Lower lobe of right lung (tissue), 2 donors: ENCODE data around the gene ASB16. TPM values are rescaled to one million over a fixed set of nuclear protein-coding genes. Genes with fewer than 3 reads are reported as not detected.
"Not testable (repeated sequence)": the region's sequence is repeated elsewhere in the genome, so short reads cannot be mapped to it uniquely, and the experiment has no call there.

Experiments
- ATAC-seq, 2 donors: fragments of 200-7000 bp; cut with Tn5 transposase; one replicate each; pipeline ENCODE4 v1.9.1; 2020 to 2022; ENCODE audit warnings: mild to moderate bottlenecking in 2 of 2, moderate library complexity in 2 of 2
- DNase-seq: peaks from one replicate; pipeline ENCODE4 v3.0.0-alpha.2; 2020
- H3K27ac ChIP-seq: fragments of 200-600 bp; one replicate; pipeline ENCODE4 v1.8.0; 2022
- H3K27me3 ChIP-seq: fragments of 200-600 bp; one replicate; pipeline ENCODE4 v1.8.0; 2022; ENCODE audit warnings: low read depth
- H3K36me3 ChIP-seq: fragments of 200-600 bp; one replicate; pipeline ENCODE4 v1.8.0; 2022; ENCODE audit warnings: mild to moderate bottlenecking
- H3K4me1 ChIP-seq: fragments of 200-600 bp; one replicate; pipeline ENCODE4 v1.8.0; 2022
- H3K4me3 ChIP-seq: fragments of 200-600 bp; one replicate; pipeline ENCODE4 v1.8.0; 2022; ENCODE audit warnings: mild to moderate bottlenecking
- H3K9me3 ChIP-seq: fragments of 200-600 bp; one replicate; pipeline ENCODE4 v1.8.0; 2022
- intact Hi-C: fragments of 100-400 bp; cut with DNase I; formaldehyde crosslinking; loops from one replicate; pipeline ENCODE4 v1.11.0; 2022
- total RNA-seq: library from RNA; stranded (reverse); fragmentation: NEBNext Ultra II Directional; extraction: Animal tissue kit (Norgen Biotek cat#: 25700); gene quantifications from one replicate; pipeline ENCODE4 v1.2.1, GENCODE V29; 2021
- TF ChIP-seq, protein P1 (sequence below): fragments of 200-600 bp; IDR thresholded peaks from one replicate; pipeline ENCODE4 v1.8.0; 2022; ENCODE audit warnings: antibody characterized with exemption, mild to moderate bottlenecking
- donor health status: DM: no; HTN: yes; CAD: no; lungs with severe emphysema.

The ASB16 gene
- total RNA-seq, 1 donor from 2014 or later: not detected

DNA sequence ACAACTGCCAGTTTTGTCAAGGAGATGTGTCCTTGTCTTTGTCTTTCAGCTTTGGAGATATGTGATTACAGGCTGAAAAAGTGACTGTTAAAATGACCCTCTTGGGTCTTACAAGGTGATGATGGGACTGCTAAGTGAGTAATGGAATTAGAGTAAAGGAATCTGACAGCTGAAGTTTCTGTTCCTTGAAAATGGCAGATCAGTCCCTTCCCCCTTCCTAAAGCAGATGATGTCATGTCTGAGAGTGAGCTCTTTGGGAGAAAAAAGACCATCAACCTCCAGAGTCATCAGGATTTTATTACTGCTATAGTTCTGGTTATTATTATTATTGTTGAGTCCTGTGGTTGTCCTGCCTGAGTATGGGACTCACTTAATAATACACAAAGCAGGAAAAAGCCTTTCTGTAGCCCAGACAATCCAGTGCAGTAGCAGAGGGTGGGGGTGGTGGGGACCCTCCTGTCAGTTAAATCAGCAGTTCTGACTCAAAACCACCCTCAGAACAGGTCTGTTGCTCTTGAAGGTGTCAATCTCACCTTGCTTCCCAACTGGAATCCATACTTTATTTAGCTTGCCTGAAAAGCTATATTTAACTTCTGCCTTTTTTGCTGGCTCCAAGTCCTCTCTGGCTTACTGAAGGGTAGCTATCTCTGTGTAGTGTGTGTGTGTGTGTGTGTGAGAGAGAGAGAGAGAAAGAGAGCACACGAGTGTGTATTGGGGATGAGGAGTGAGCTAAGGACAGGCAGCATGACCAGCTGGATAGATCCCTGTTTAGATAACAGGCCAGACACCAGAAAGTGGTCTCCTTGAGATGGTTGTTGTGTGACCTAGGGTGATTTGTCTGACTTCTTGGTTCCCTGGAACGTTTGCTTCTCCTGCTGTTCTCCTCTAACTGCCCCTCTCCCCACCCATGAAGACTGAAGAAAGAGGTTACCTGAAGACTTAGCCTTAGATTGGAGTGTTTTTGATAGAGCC lies 23.8 kb upstream of the ASB16 start:
- Histone ChIP-seq H3K4me1 (peaks cover 4% of the 10 kb centered on the region), H3K27me3 (no peaks in the 10 kb centered on the region), H3K27ac (no peak overlapping the region), H3K4me3 (no peak overlapping the region), H3K9me3 (no peaks in the 10 kb centered on the region), H3K36me3 (no peaks in the 10 kb centered on the region)
- DNase-seq: no peak
- TF ChIP-seq, protein P1, sequence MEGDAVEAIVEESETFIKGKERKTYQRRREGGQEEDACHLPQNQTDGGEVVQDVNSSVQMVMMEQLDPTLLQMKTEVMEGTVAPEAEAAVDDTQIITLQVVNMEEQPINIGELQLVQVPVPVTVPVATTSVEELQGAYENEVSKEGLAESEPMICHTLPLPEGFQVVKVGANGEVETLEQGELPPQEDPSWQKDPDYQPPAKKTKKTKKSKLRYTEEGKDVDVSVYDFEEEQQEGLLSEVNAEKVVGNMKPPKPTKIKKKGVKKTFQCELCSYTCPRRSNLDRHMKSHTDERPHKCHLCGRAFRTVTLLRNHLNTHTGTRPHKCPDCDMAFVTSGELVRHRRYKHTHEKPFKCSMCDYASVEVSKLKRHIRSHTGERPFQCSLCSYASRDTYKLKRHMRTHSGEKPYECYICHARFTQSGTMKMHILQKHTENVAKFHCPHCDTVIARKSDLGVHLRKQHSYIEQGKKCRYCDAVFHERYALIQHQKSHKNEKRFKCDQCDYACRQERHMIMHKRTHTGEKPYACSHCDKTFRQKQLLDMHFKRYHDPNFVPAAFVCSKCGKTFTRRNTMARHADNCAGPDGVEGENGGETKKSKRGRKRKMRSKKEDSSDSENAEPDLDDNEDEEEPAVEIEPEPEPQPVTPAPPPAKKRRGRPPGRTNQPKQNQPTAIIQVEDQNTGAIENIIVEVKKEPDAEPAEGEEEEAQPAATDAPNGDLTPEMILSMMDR: no peak
- no peak for ATAC-seq
- intact Hi-C loops: no loop called here

DNA sequence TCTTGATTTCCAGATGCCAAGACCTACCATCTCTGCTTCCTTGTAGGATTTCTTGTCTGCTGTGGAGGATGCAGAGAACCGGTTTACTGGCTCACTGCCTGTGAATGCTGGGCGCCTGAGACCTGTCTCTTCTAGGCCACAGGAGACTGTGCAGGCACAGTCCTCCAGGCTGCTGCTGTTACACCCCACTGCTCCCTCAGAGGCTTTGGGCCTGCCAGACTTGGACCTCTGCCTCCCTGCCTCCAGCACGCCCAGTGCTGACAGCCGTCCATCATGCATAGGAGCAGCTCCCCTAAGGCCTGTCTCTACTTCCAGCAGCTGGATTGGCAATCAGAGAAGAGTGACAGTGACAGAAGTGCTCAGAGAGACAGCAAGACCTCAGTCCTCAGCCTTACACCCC lies 22.7 kb upstream of the ASB16 start:
- DNase-seq: no peak
- no peaks in the 10 kb centered on the region for H3K27me3 ChIP-seq
- H3K4me3 ChIP-seq: no peak overlapping the region
- no peaks in the 10 kb centered on the region for H3K9me3 ChIP-seq
- H3K27ac ChIP-seq: no peak overlapping the region
- H3K36me3 ChIP-seq: no peaks in the 10 kb centered on the region
- TF ChIP-seq, protein P1: no peak
- no peaks in the 10 kb centered on the region for H3K4me1 ChIP-seq
- ATAC-seq: no peak
- intact Hi-C loops: no loop called here

DNA sequence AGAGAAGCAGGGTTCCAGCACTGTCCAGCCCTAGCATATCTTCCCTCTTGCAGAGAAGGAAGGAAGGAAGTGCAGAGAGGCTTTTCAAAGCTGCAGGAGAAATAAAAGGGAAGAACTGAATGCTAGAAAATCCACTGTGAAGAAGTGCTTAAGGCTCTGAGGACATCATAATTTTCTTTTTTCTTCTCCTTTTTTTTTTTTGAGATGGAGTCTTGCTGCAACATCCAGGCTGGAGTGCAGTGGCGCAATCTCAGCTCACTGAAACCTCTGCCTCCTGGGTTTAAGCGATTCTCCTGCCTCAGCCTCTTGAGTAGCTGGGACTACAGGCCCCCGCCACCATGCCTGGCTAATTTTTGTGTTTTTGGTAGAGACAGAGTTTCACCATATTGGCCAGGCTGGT lies 21.4 kb upstream of the ASB16 start:
- H3K4me1 ChIP-seq, H3K27ac ChIP-seq, DNase-seq, H3K27me3 ChIP-seq, H3K9me3 ChIP-seq, ATAC-seq, intact Hi-C loops, H3K4me3 ChIP-seq, H3K36me3 ChIP-seq: not testable (repeated sequence)

DNA sequence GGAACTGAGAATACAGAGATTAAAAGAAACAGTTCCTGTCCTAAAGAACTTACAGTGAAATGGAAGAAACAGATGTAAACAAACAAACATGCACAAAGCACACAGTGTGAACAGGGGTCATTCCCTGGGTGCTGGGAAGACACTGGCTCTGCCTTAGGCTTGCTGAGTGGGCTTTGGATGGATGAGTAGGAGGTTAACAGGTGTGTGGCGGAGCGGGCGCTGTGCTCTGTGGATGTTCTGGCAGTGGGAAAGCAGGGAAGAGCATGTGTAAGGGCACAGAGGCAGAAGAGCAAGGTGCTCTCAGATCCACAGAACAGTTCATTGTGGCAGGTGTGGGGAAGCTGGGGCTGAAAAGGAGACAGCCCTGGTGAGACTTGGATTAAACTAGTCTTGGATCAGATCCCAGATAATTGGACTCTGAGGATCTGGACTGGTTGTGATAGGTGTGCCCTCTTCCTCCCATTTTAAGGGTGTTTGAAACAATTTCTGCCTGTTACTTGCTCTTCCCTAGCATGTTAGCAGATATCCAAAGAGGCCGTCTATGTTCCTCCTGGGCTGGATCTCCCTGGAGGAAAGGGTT lies 20.7 kb upstream of the ASB16 start:
- no peak overlapping the region for H3K4me3 ChIP-seq
- no peaks in the 10 kb centered on the region for H3K4me1 ChIP-seq
- intact Hi-C loops: no loop called here
- no peaks in the 10 kb centered on the region for H3K36me3 ChIP-seq
- DNase-seq (no peak), ATAC-seq (no peak)
- TF ChIP-seq, protein P1: no peak
- no peaks in the 10 kb centered on the region for H3K9me3 ChIP-seq
- no peak overlapping the region for H3K27ac ChIP-seq
- H3K27me3 ChIP-seq: no peaks in the 10 kb centered on the region

DNA sequence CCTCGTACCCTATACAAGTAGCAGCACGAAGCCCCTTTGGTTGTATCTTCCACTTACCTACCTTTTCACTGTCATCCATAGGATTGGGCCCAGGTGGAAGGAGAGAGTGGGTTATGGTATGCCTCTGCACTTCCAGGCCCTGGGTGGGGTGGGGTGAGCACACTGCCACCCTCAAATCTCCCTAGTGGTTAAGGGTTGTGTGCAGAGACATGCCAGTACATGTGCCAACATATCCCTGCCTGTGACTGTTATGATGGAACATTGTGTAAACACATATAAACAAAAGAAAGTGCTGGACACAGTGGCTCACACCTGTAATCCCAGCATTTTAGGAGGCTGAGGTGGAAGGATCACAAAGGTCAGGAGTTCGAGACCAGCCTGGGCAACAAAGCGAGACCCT lies 17.6 kb upstream of the ASB16 start:
- H3K4me1 ChIP-seq: no peaks in the 10 kb centered on the region
- H3K27me3 ChIP-seq: no peaks in the 10 kb centered on the region
- intact Hi-C loops: no loop called here
- DNase-seq (no peak), ATAC-seq (no peak)
- TF ChIP-seq, protein P1: no peak
- no peak overlapping the region for H3K4me3 ChIP-seq
- H3K27ac ChIP-seq: no peak overlapping the region
- H3K36me3 ChIP-seq: no peaks in the 10 kb centered on the region
- no peaks in the 10 kb centered on the region for H3K9me3 ChIP-seq

DNA sequence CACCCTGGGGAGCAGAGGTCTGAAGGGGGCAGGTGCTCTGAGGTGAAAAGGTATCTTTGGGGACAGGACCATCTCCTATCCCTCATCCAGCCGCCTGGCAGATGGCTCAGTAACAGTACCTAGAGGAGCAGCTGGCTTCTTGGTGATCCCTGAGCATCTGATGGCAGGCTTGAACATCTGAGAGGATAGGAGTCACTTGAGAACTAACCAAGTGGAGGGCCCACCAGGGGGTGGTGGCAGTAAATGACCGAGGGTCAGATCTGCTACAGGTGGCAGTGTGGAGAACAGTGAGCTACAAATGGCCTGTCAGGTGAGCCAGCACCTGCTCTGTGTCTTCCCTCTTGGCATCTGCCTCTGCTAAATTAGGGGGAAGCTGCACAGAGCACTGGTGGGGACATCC lies 15.0 kb upstream of the ASB16 start:
- H3K27ac ChIP-seq: no peak overlapping the region
- H3K27me3 ChIP-seq: no peaks in the 10 kb centered on the region
- H3K9me3 ChIP-seq: no peaks in the 10 kb centered on the region
- no peak for DNase-seq
- no peak overlapping the region for H3K4me3 ChIP-seq
- TF ChIP-seq, protein P1: no peak
- ATAC-seq: no peak
- H3K4me1 ChIP-seq: no peaks in the 10 kb centered on the region
- H3K36me3 ChIP-seq: no peaks in the 10 kb centered on the region
- intact Hi-C loops: no loop called here
